ENCODE results near the gene KCTD5.
"Not testable (repeated sequence)": the region's sequence is repeated elsewhere in the genome, so short reads cannot be mapped to it uniquely, and the experiment has no call there.

Gene KCTD5

DNA sequence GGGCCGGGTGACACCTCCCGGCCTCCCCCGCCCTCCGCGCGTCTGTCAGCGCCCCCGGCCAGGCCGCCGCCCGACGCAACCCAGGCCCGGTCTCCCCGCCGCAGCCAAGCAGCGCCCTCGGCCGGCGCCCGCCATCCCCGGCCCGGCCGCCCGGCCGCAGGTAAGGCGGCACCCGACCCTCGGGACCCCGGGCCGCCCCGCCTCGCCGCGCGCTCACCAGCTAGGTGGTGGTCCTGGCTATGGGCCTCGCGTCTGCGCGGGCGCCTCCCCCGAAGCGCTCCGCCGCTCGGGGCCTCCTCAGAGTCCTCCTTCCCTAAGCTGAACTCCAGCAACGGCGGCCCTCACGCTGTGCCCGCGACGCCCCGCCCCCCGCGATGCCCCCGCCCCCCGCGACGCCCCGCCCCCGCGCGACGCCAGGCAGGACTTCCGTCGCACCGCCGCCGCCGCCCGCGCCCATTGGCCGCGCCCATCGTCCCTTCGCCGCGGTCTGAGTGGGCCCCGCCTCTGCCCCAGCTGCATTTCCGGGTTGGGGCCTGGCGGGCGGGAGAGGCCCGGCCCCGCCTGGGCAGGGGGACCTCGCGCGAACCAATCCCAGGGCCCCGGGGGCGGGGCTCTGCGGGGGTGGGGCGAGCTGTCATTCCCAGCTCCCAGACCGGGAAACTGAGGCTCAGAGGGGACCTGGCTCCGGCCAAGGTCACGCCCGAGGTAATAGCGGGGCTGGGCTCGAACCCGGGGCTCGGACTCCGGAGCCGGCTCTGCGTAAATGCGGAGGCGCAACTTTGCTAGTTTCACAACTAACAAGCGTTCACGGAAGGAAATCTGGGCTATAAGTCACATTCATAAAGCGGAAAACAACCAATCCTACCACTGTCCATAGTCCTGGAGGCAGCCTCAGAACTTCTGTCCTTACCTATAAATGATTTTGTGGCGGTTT is 9.0 kb upstream of the KCTD5 start:
- DNase-seq (ENCODE audit: low spot score), result peak; percentile 96

DNA sequence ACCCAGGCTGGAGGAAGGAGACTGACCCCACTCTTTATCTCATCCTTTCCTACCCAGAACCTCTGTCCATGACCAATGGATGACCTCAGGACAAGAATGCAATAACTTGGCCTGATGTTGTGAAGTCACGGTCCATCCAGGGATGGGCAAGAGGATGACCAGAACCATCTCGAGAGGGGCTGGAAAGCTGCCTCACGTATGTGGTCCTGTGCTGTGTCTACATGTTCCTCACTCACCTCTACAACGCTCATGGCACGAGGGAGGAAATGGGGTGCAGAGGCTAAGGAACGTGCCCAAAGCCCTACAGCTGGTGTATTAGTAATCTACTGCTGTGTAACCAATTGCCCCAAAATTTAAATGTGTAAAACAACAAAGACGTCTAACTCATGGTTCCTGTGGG is 7.3 kb upstream of the KCTD5 start:
- no peak for DNase-seq (ENCODE audit: low spot score)

DNA sequence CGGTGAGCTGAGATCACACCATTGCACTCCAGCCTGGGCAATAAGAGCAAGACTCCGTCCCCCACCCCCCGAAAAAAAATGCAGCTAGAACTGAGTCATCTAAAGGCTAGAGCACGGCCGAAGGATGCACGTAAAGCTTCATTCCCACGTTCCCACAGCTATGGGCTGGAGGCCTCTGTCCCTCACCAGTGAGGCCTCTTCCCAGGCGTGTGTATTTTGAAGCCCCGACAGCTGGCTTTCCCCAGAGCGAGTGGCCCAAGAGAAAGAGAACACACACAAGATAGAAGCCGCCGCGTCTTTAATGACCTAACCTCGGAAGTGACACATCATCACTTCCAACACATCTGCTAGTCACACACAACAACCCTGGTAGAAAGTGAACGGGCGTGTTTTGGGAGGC is 6.6 kb upstream of the KCTD5 start:
- DNase-seq (ENCODE audit: low spot score), result no peak

DNA sequence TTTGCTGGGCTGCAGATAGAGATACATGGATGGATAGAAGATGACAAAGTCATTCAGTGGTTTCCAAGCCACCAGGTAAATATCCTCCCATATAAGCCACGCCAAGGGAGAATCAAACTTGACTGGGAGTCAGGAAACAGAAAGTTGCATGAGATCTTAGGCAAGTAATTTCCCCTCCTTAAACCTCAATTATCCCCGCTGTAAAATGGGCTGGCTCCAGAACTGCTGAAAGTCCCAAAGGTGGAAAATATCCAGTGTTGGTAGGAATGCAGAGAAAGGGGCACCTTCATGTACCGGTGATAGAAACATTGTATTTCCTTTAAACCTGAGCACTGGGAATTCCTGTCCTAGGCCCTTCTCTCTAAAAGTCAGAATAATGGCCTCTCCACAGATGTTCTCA is 5.4 kb upstream of the KCTD5 start:
- not testable (repeated sequence) for DNase-seq (ENCODE audit: low spot score)

DNA sequence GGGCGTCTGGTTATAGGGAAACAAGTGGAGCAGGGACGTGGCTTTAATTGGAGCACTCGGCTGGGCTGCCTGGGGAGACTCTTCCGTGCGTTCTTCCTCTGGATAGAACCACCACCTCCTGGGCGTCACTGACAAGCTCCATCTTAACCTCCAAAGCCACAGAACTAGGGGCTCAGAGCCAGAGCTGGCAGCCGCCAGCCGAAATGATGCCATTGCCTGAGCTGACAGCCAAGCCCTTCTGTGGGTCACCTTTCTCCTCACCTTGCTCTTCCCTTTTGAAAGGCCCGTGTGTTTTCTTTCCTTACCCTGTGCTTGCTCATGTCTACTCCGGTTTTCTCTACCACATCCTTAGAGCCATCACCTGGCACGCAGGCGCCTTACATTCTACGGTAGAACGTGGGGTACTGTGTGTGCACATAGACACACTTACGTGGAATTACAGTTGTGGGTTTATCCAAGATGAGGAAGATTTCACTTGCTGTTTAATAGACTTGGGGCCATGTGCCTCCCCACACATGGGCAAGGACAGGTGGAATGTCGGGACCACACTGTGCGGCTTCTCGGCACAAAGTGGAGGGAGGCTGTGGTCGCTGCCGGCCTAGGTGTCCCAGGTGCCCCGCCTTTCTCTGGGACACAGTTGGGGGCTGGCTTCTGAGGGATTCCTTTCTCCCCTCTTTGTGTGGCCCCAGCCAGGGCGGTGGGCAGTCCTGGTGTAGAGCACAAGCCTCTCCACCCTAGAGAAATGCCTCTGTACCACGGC is 3.9 kb upstream of the KCTD5 start:
- DNase-seq (ENCODE audit: low spot score), result not testable (repeated sequence)

DNA sequence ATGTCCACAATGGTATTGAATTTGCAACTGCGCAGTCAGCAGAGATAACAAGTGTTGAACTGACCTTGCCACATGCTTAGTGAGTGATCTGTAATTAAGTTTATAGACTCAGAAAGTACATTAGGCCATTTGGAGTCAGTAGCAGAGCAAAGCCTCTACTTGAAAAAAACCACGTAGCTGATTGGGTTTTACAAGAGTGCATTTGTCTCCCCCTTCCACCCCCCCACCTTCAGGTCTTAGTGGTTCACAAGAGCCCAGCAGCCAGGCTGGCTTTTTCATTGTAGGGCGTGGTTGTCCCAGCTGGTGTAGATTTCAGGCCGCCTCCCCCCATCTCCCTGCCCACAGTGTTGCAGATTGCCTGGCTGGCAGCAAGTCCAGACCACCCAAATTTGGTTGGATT is 2.4 kb upstream of the KCTD5 start:
- not testable (repeated sequence) for DNase-seq (ENCODE audit: low spot score)

DNA sequence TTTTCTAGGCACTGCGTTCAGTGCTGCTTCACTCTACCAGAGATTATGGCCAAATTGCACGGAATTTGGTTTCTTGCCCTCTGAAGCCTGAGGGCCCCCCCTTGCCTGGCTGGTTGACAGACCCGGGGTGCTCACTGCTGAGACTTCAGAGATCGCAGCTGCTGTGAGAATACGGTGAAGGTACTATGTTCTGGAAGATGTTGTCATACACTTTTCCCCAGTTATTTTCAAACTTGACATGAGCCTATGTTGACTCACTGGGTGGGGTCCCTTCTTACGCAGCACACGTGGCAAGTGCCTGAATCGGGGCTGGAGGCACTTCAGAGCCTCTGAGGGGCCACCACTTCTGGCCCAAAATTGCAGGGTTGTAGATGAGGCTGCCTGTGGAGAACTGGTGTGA is 2.0 kb upstream of the KCTD5 start:
- not testable (repeated sequence) for DNase-seq (ENCODE audit: low spot score)

DNA sequence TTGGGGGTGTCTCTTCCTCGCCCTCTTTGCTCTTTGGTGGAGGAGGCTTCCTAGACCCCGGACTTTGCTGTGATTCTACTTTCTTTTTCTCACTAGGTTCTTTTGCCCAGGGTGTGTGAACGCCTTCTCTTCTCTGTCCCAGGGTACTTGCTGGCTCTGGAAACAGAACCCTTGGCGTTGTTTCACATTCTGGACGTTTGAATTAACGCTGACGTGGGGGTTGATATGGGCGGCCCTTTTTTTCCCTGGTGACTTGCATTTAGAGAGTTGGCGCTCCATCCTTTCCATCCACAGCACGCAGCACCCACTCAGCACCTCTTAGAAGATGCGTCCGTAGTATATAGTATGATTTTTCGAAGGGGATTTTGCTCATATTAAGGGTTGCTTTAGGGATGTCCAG is 718 bp downstream of the KCTD5 start:
- DNase-seq (ENCODE audit: low spot score), result not testable (repeated sequence)

DNA sequence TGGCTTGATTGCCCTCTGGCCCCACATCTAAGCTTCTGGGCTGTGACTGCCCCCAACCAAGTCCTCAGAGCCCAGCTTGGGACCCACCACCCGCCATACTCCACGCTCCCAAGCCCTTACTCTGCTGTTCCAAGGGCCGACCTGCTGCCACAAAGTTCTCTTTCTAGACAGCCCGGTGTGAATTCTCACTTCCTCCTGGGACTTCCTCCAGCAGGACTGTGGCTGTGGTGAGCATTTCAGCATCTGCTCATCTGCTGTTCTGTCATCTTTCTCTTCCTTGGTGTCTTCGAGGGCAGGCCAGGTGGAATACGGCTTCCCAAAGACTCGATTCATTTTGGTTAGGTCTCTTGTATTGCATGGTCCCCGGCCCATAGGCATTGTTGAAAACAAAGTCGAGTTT is 3.8 kb downstream of the KCTD5 start:
- not testable (repeated sequence) for DNase-seq (ENCODE audit: low spot score)

DNA sequence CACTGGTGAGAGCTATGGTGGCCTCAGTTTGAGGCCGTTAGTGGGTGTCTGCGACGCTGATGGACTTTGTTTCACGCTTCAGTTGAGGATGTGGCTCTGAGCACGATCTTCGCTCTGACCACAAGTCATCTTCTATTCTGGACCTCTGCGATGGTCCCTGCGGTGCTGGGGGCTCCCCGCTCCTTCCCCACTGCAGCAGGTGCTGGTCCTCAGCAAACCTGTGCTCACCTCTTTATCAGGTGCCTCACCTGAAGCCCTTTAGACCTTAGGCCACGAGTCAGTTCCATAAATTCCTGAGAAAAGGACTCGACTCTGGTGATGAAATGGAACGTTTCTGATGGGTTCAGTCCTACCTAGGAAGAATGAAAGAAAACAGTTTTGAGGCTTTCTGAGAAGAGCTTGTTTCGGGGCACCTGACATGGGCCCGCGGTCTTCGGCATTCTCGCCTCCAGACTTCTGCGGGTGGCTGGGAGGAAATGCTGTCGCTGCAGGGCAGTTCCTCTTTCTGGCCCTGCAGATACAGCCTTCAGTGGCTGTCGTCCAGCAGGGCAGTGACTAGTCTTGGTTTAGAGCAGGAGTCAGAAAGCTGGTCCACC is 4.7 kb downstream of the KCTD5 start:
- peak; percentile 47 for DNase-seq (ENCODE audit: low spot score)

DNA sequence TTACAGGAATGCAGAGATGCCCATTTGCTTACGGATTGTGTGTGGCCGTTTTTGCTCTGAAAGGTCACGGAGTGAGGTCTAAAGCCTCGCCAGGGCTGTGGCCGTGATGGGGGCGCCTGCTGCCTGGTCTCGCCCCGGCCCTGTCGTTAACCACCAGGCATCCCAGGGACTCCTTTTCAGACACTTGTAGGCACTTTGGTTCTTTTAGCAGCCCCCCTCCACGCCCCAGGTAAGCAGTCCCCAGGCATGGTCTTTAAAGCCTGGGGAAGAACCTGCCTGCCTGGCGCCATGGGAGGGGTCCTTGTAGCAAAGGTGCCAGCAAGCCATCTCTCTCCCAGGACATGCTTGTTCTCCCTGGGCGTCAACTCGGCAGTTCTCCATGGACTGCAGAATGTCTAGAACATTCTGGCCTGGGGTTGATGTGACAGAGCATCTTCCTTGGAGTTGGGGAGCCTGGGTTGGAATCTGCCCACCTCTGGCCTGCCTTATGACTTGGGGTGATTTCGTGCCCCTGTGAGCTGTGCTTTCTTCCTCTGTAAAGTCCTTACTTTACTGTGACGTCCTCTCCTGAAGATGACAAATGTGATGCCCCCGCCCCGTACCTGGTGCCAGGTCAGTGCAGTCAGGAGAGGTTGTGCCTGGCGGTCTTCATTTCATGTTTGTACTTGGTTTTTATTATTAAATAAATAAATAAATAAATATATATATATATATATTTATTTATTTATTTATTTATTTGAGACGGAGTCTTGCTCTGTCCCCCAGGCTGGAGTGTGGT is 5.4 kb downstream of the KCTD5 start:
- DNase-seq (ENCODE audit: low spot score), result no peak

DNA sequence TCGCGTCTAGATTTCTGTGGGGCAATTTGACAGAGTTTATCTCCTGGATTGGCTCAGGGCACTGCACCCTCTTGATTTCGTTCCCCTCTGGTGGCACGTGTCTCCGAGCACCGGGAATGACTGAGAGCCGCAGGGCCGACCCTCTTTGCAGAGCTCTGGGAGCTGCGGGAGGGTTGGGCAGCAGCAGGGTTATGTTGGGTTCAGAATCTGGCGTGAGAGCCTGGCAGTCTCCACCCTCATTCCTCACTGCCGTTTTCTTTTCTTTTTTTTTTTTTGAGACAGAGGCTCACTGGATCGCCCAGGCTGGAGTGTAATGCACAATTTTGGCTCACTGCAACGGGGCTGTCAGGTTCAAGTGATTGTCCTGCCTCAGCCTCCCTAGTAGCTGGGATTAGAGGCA is 7.1 kb downstream of the KCTD5 start:
- not testable (repeated sequence) for DNase-seq (ENCODE audit: low spot score)

DNA sequence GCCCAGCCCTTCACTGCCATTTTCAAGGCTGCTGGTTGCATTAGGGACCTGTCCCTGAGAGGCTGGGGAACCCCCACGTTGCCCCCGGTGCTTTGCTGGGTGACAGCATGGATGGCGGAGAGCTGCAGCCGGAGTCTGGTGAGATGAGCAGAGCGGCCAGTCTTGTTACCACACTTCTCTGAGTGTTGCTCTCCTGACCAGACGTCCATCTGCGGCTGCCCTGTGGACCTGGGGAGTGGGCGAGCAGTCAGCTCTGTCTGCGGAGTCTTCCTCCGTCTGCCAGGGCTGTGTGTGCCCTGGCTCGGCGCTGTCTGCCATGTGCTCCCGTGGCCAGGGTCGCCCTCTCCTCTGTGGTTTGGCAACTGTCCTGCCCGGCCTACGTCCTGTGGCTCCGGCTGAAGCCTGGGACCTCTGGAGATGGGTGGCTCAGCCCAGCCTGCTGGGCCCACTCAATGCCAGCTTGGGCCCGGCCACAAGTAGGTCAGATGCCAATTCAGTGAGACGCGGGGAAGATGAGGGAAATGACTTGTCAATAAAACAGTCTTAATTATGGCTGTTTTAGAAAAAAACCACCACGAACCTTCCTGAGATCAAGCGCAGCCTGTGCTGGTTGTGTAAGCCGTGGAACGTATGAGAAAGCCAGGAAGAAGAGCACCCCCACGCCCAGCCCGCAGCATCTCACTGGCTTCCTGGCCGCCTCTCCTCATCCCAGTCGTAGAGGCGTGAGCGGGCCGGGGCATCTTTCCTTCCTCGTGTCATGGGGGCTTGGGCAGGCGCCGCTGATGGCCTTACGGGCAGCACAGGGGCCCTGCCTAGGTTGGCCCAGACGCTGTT is 7.9 kb downstream of the KCTD5 start:
- peak; percentile 16 for DNase-seq (ENCODE audit: low spot score)

DNA sequence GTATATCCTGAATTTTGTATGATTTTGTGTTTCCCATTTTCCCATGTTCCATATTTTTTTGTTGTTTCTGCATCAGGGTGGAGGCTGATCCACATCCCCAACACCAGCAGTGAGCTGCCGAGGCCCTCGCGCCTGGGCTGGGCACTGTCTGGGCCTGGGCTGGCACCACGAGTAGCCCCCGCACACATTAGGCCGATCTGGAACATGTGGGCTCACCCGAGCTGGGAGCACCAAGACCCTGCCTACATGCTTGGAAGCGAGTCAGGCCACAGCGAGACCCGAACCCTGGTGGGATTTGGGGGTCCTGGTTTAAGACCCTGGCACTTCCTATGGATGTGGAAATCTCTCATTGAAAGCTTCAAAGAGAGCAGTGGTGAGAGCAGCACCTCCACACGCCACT is 8.5 kb downstream of the KCTD5 start:
- DNase-seq (ENCODE audit: low spot score), result no peak

DNA sequence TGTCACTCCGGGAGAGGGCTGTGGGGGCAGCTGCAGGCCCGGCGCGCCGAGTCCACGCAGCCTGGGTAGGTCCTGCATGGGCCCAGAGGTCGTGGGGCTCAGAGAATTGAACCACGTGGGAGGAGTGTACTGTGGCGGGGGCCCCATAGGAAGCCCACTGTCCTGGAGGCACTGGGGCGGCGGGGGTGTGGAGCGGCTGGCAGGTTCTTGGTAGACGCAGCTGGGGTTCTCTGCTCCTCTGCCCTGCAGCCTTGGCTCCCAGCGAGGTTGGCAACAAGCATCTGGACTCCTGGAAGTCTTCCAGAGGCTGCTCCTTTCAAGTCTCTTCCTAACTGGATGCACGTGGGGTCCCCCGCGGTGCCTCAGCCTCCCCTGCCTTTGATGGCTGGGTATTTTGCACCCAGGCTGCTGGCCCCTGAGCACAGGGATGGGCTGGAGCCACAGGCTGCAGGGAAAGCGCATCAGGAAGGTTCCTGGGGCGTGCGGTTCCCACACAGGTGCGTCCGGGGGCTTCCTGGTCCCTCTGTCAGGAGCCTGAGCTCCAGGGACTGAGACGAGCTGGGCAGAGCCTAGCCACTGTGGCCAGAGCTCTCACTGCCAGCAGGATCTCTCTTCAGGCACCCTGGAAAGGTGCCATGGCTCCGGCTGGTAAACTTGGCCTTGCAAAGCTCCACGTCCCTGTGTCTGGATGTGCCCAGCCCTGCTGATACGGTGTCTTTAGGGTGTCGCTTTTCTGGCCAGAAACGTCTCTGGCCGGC is 9.3 kb downstream of the KCTD5 start:
- DNase-seq (ENCODE audit: low spot score), result peak; percentile 37

DNA sequence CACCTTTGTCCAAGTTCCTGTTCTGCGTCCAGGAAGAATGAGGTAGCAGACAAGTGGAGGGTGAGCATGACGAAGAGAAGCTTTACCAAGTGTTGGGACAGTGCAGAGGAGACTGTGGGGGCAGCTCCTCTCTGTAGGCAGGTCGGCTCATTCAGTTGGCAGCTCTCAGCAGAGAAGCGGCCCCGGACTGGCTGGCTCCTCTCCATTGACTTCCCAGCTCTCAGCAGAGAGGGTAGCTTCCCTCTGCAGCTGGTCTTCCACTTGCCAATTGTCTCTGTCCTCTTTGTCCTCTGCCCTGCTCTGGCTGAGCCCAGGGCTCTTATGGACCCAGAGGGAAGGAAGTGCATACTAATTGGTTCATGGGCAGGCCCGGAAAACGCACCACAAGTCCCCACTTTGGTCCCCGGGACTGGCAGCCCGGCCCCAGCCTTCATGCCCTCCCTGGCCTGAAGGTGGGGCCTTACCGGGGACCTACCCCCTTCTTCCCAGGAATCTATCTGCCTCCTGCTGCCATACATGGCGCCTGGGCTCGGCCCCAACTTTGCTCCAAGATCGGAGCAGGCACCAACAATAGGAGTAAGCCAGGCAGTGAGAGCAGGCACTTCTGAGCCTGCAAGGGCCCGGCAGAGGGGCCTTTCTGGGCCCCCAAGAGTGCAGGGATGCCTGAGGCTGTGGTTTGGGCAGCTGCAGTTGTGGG is 10.1 kb downstream of the KCTD5 start:
- DNase-seq (ENCODE audit: low spot score), result peak; percentile 93

DNA sequence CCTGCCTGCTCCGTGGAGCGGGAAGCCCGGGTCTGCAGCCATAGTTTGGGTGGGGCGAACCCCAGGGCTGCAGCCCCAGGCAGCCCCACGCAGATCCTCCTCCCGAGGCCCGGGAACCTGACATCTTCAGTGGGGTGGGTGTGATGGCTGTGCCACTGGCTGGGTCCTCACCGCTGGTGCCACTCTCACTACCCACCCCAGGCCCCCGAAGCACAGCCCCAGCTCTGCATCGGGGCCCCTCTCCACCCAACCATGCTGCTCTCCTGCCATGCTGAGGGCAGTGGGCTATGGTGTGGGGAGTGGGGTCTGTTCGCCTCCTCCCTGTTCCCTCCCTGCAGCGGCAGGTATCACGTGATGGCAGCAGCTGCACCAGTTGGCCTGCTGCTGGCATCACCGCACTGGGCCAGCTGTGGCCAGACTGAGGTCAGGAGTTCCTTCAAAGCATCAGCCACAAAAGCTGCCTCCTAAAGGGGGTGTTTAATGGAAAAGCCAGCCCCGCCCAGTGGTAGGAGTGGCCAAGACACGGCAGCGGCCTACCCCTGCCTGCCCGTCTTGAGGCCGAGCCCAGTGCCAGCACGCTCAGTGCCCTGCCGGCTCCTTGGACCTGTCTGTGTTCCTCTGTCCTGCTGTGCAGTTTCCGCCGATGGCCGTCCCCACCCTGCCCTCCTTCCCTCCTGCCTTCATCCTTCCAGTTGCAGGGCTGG is 10.8 kb downstream of the KCTD5 start:
- peak; percentile 89 for DNase-seq (ENCODE audit: low spot score)

DNA sequence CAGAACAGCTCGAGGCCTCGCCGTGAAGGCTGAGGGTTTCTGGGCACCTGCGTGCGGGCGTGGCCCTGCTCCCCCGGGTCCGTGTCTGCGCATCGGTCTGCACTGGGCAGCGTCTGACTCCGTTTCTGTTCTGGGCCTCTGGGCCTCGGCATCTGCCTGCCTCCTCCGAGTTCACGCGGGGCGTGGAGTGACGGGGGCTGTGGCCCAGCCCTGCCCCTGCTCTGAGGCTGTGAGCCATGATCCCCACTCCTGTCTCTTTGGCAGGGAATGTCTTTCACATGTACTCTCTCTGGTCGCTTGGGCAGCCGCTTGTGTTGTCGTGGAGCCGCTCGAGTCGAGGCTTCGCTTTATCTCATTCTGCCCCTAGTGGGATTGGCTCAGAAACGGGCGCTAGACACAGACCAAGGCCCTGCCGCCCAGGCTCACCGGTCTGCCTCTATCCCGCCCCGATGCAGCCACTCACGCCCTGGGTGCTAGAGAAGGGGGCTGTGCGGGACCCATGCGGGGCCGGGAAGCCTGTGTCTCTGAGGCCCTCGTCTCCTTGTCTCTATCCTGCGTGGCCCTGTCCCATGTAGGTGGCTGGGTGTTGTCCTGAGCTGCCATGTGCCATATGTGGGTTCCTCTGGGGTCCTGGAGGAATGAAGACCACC is 14.4 kb downstream of the KCTD5 start:
- DNase-seq (ENCODE audit: low spot score), result not testable (repeated sequence)

Measured in globus pallidus (tissue), 1 donor.